Mucosa of stomach (tissue), 1 donor: ENCODE measurements around the gene SPTLC1.
"Not testable (repeated sequence)": the region's sequence is repeated elsewhere in the genome, so short reads cannot be mapped to it uniquely, and the experiment has no call there.

Experiments used
- H3K27me3 ChIP-seq: one replicate; pipeline ENCODE4 v1.7.0; 2013; ENCODE audit warnings: mild to moderate bottlenecking, low read length; ENCODE audit not compliant: control insufficient read depth, insufficient read depth
- H3K36me3 ChIP-seq: one replicate; pipeline ENCODE4 v1.7.0; 2013; ENCODE audit warnings: low read length; ENCODE audit not compliant: control insufficient read depth, insufficient read depth
- H3K4me1 ChIP-seq: one replicate; pipeline ENCODE4 v1.7.0; 2013; ENCODE audit warnings: mild to moderate bottlenecking, low read length; ENCODE audit not compliant: control insufficient read depth, insufficient read depth
- H3K4me3 ChIP-seq: one replicate; pipeline ENCODE4 v1.7.0; 2013; ENCODE audit warnings: low read length
- H3K9ac ChIP-seq: one replicate; pipeline ENCODE4 v1.7.0; 2013; ENCODE audit warnings: mild to moderate bottlenecking, low read length, moderate library complexity
- H3K9me3 ChIP-seq: one replicate; pipeline ENCODE4 v1.7.0; 2013; ENCODE audit warnings: mild to moderate bottlenecking, low read length, moderate library complexity; ENCODE audit not compliant: control insufficient read depth
- donor health status: Pancreatic carcinoma.

The SPTLC1 gene

DNA sequence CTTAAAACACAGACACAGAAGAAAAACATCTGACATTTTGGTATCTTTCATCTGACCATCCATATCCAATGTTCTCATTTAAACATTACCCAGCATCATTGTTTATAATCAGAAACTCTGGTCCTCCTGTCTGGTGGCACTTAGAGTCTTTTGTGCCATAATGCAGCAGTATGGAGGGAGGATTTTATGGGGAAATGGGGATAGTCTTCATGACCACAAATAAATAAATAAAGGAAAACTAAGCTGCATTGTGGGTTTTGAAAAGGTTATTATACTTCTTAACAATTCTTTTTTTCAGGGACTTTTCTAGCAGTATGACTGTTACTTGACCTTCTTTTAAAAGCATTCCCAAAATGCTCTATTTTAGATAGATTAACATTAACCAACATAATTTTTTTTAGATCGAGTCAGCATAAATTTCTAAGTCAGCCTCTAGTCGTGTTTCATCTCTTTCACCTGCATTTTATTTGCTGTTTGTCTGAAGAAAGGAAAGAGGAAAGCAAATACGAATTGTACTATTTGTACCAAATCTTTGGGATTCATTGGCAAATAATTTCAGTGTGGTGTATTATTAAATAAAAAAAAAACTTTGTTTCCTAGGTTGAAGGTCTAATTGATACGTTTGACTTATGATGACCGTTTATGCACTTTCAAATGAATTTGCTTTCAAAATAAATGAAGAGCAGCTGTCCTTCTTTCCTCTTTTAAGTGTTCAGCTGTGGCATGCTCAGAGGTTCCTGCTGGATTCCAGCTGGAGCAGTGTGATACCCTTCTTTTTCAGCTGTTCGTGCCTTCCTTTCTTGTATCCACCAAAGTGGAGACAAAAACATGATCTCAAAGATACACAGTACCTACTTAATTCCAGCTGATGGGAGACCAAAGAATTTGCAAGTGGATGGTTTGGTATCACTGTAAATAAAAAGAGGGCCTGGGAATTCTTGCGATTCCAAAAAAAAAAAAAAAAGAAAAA, 35.6 kb upstream of the SPTLC1 start:
- H3K27me3 ChIP-seq, H3K9ac ChIP-seq, H3K4me3 ChIP-seq, H3K36me3 ChIP-seq, H3K9me3 ChIP-seq: not testable (repeated sequence)
- H3K4me1 ChIP-seq: peaks cover 15% of the 10 kb centered on the region

DNA sequence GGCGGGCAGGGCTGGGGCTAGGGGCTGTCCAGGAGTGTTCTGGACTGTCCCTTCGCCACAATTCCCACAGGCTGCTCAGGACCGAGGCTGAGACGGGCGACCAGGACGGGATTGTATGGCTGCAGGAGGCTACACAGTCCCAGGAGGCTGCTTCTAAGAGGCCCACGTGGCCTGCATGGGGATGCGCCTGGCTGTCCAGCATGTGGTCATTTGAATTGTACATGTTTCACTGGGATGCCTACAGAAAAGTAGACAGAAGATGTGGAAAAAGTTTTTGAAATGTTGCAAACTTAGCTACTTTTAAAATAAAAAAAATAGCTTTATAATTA, 32.6 kb upstream of the SPTLC1 start:
- H3K27me3 ChIP-seq: no peaks in the 10 kb centered on the region
- peaks cover 15% of the 10 kb centered on the region for H3K4me1 ChIP-seq
- no peaks in the 10 kb centered on the region for H3K36me3 ChIP-seq
- H3K4me3 ChIP-seq: no peak overlapping the region
- no peaks in the 10 kb centered on the region for H3K9me3 ChIP-seq
- no peak overlapping the region for H3K9ac ChIP-seq

GRCh38 chr9:92147030-92147851, 32.0 kb upstream of the SPTLC1 start:
- Histone ChIP-seq H3K4me3 (no peak overlapping the region), H3K36me3 (no peaks in the 10 kb centered on the region), H3K9me3 (no peaks in the 10 kb centered on the region), H3K27me3 (peaks cover 6% of the 10 kb centered on the region), H3K9ac (no peak overlapping the region), H3K4me1 (peaks cover 11% of the 10 kb centered on the region)

DNA sequence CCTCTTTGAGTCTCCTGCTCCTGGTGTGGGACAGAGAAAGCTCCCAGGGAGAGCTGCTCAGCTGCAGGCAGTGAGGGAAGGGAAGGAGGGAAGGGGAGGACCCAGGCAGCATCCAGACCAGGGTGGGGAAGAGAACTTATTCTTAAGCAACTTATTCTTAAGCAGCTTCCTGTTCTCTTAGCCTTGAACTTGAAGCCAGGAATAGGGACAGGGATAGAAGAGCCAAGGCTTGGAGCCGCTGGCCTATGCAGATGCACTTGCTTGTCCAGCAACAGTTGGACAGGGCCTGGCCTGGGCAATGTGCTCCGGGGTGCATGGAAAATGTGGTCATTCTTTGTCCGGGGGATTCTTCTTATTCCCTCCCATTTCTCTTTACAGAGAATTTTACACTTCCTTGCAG, 31.4 kb upstream of the SPTLC1 start:
- H3K36me3 ChIP-seq: no peaks in the 10 kb centered on the region
- H3K4me3 ChIP-seq: no peak overlapping the region
- peaks cover 11% of the 10 kb centered on the region for H3K4me1 ChIP-seq
- H3K27me3 ChIP-seq: peaks cover 12% of the 10 kb centered on the region
- H3K9me3 ChIP-seq: no peaks in the 10 kb centered on the region
- no peak overlapping the region for H3K9ac ChIP-seq

DNA sequence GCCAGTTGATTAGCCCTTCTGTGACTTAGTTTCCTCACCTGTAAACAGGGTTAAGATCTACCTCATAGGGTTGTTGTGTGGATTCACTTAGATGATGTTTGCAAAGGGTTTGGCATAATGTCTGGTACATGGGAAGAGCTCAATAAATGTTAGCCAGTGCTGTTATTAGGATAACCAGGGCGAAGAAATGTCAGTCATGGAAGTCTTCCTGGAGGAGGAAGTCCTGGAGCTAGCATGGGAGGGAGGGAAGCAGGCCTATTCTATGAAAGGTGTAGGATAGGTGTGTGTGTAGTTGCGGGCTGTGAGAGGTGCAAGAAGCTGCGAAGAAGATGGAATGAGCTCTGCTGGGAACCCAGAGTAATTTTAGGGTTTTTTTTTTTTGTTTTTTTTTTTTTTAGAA, 30.6 kb upstream of the SPTLC1 start:
- peaks cover 18% of the 10 kb centered on the region for H3K4me1 ChIP-seq
- H3K4me3 ChIP-seq, H3K36me3 ChIP-seq, H3K9me3 ChIP-seq, H3K9ac ChIP-seq: not testable (repeated sequence)
- H3K27me3 ChIP-seq: peaks cover 18% of the 10 kb centered on the region

DNA sequence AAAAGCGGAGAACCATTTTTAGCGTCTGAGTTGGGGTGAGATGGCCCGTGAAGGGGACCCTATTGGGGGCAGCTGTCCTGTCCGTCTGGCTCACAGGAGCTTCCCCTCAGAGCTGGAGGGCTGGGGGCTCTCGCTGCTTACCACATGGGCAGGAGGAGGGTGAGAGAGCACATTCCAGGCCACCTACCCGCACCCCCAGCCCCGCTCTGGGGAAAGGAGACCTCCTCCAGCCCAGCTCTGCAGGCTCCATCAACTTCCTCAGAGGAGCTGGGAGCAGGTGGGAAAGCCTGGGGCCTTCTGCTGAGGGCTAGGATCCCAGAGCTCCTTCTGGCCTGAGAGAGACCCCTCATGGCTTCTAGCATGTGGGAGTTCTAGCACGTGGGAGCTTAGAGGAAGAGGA, 27.1 kb upstream of the SPTLC1 start:
- H3K4me1 ChIP-seq: peaks cover 22% of the 10 kb centered on the region
- H3K36me3 ChIP-seq: no peaks in the 10 kb centered on the region
- no peak overlapping the region for H3K4me3 ChIP-seq
- no peaks in the 10 kb centered on the region for H3K9me3 ChIP-seq
- H3K27me3 ChIP-seq: peaks cover 22% of the 10 kb centered on the region
- H3K9ac ChIP-seq: no peak overlapping the region

DNA sequence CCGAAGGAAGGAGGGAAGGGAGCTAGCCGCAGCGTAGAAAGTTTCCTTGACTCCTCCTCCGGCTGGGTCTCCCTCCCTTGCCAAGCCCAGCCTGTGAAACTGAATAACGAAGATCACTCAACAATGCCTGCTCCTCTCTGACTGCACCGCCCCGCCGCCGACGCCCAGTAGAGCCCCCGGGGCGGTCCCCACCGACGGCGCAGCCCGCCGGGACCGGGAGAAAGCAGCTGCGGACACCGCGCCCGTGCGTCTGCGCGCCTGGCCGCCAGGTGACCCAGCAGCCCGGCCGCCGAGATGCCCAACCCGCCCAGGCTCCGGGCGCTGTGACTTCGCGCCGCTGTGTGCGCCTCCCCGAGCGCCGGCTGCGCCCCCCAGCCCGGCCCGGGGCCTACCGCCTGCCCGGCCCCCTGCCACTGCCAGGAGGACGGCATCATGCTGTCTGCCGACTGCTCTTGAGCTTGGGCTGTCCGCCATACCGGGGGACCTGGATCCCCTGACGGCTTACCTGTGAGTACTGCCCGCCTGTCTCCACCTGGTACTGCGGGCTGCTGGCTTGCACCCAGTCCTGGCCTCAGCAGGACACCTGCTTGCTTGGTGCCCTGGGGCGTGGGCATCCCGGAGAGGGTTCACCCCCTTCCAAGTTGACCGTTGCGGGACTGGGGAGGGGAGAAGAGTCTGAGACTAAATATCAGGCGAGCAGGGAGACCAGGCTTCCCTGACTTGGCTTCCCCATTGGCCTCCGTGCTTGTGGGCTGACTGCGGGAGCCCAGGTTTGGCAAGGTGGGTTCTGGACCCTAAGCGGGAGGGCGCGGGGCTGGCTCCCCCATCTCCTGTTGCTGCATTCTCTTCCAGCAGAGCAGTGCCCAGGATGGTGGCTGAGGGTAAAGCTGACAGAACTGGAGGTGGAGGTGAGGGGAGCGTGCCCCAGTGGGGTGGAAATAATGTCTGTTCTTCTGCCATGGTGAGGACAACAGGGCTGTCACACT, 26.2 kb upstream of the SPTLC1 start:
- peaks cover 22% of the 10 kb centered on the region for H3K27me3 ChIP-seq
- peak overlapping the region; percentile 57 for H3K9ac ChIP-seq
- H3K4me3 ChIP-seq: no peak overlapping the region
- no peaks in the 10 kb centered on the region for H3K36me3 ChIP-seq
- H3K9me3 ChIP-seq: no peaks in the 10 kb centered on the region
- peaks cover 14% of the 10 kb centered on the region for H3K4me1 ChIP-seq

DNA sequence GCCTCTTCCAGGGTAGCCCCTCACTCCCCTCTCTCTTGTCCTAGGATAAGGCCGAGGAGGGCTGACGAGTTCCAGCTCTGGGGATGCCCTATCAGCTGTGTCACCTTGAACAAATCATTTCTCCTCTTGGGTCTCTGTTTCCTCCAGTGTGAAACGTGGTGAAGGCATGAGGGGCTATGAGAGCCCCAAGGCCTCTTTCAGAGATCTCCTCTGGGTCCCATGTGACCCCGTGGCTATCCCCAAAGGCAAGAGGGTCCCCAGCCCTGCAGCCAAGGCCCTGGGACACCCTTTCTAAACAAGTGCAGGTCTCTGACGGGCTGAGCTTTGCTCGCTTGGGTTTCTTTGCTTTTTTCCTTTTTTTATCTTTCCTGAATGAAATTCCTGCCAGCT, 25.5 kb upstream of the SPTLC1 start:
- H3K27me3 ChIP-seq: peaks cover 22% of the 10 kb centered on the region
- peaks cover 13% of the 10 kb centered on the region for H3K4me1 ChIP-seq
- H3K4me3 ChIP-seq: no peak overlapping the region
- H3K9ac ChIP-seq: peak overlapping the region; percentile 57
- no peaks in the 10 kb centered on the region for H3K9me3 ChIP-seq
- no peaks in the 10 kb centered on the region for H3K36me3 ChIP-seq

DNA sequence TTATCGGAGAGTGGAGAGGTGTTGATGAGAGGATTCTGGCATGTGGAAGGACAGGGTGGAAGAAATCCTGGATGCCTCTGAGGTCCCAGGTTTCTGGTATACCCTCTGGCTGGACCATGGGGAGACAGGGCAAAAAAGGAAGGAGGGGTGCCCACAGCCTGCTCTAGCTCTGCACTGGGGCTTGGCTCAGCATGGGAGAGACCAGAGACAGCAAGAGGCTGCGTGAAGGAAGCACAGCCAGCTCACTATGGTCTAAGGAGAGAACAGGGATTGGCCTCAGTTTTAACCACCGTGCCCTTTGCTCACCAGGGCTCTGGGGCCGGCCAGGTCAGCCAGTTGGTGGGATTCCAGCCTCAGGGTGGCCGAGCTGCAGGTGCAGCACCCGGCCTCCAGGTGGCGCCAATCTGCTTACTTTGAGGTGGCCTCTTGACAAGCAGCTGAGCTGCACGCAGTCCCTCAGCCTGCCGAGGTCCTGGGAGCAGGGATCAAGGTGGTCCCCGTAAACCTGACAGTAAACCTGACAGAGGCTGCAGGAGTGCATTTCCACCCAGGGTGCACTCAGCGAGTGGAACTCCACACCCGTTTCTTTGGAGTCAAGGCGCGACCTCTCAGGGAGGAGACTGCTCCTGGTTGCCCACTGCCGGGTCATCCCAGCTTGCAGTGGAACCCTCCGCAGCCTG, 25.0 kb upstream of the SPTLC1 start:
- Histone ChIP-seq H3K4me3 (no peak overlapping the region), H3K9me3 (no peaks in the 10 kb centered on the region), H3K9ac (no peak overlapping the region), H3K27me3 (peaks cover 22% of the 10 kb centered on the region), H3K4me1 (peaks cover 13% of the 10 kb centered on the region), H3K36me3 (no peaks in the 10 kb centered on the region)

- H3K4me3 ChIP-seq, H3K9ac ChIP-seq, H3K9me3 ChIP-seq, H3K36me3 ChIP-seq: not testable (repeated sequence)
- peaks cover 15% of the 10 kb centered on the region for H3K4me1 ChIP-seq
- H3K27me3 ChIP-seq: peaks cover 22% of the 10 kb centered on the region
These were observed 23.8 kb upstream of the SPTLC1 start for GRCh38 chr9:92138960-92139540.
